HG02571 (cell line): ENCODE measurements around the gene PHACTR3.

Experiments used
- ATAC-seq: cut with Tn5 transposase; IDR thresholded peaks from one replicate; pipeline ENCODE4 v1.9.1; 2021; ENCODE audit warnings: mild to moderate bottlenecking, moderate library complexity; ENCODE audit not compliant: unreplicated experiment

The PHACTR3 gene

DNA sequence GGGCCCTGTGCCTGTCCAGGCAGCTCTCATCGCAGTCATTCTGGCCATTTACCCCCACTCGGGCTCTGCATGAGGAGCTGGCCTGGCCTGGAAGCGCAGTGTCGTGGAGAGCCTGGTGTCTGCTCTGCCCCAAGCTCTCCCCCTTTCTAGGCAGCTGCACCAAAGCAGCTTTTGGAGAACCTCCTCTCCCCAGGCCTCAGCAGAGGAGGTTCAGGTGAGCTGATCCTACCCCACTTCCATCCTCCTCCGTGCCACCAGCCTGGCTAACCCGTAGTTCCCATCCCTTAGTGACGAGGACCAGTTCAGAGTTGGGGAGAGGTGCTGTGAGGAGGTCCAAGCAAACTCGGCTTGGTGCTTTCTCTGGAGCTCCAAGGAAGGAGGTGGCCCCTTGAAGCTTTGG lies 30.5 kb upstream of the PHACTR3 start:
- no peak for ATAC-seq

DNA sequence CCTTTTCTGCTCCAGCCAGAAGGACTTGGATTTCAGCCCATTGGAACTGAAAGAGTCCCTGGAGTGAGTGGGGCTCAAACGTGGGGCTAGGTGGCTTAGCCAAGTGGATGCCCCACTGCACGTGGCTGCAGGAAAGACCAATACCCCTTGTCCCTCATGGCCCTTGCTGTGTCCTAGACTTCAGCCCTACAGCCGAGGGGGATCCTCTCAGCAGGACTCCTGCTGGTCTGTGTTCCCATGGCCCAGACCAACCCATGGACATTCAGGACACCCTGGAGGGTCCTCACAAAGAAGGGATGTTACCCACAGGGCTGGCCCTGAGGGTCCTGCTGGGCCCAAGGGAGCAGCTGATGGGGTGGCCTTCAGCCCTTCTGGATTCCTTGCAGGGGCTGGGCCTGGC lies 30.0 kb upstream of the PHACTR3 start:
- no peak for ATAC-seq

GRCh38 chr20:59575216-59575615 lies 29.1 kb upstream of the PHACTR3 start:
- ATAC-seq, result no peak

DNA sequence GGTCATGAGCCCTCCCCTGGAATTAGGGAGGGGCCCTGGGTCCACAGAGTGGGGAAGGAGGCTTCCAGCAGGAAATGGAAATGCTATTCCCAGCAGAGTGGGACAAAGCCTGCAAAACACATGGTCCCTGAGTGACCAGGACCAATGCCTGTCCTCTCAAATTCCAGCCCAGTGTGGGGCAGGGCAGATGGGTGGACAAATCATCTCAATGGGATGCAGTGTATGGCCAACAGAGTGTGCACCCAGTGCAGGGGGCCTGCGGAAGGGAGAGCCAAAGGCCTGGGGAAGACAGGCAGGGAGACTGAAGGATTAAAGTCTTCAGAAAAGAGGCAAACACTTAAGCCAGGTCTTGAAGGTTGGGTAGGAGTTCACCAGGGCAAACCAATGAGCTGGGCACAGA lies 28.7 kb upstream of the PHACTR3 start:
- ATAC-seq, result no peak

- ATAC-seq, result no peak
Observed at GRCh38 chr20:59576216-59576953, 28.0 kb upstream of the PHACTR3 start.

- no peak for ATAC-seq
Observed at GRCh38 chr20:59577037-59577808, 27.1 kb upstream of the PHACTR3 start.

- ATAC-seq, result no peak
Observed at GRCh38 chr20:59577809-59578435, 26.4 kb upstream of the PHACTR3 start.

DNA sequence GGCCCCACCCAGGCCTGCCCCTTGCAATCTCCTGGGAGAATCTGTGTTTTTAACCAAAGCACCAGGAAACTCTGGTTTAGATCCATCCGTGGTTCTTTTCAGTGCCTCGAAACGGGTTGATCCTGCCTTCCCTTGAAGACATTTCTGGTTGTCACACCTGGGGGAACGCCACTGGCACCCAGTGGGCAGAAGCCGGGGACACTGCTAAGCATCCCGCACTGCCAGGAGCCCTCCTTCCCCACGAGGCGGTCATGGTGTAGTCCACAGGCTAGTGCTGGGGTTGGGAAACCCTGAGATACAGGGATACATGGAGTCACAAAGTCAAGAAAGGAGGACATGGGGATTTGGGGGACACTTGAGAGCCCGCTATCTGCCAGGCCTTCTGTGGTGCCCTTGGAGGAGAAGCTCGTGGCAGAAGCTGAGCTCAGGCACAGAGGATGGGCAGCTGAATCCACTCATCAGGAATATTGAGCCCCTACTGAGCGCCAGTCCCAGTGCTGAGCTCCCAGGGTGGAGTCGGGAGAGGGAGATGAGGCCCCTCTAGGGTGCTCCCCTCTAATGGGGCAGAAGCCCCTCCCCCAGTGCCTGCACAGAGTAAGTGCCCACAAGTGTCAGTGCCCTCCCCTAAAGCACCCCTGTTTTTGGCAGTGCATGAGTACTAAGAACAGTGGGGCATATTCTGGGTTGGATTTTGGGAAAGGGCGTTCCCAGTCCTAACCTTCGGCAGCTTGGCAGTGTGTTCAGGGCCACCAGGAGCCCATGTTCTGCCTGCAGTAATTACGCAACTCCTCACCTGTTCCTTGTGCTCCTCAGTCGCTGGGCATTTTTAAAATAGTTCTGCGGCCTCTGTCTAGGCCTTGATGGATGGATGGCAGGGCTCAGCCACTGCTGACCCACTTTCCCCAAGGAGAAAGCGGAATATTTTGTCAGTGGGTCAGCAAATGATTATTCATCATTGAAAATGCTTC lies 25.6 kb upstream of the PHACTR3 start:
- ATAC-seq, result no peak

DNA sequence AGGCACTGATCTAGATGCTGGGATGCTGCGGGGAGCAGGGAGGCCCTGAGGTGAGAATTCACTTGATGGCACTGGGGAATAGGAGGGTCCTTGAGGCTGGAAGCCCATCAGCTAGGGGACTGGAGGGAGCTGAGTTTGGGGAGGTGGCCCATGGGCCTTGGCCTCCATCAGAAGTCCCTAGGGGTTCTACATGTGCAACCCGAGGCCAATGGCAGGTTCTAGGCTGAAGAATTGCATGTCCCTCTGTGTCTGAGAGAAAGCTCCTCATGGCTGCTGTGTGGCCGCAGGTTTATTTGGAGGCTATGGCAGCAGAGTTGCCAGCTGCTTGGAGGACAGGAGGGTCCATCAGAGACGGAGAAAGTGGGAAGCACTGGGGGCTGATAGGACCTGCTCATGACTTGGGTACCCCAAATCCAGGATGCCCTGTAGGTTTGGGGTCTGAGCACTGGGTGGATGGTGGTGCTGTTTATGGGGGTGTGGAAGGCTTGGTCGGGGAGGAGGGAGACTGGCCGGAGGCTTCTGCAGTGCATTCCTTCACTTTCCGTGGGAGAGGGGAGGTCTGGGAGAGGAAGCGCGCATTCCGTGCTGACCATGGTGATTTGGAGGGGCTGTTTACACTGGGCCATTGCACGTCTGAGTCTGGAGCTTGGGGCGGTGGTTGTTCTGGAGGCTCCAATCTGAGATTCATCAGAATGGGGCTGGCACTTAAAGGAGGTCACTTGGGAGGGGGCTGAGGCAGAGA lies 24.8 kb upstream of the PHACTR3 start:
- no peak for ATAC-seq

DNA sequence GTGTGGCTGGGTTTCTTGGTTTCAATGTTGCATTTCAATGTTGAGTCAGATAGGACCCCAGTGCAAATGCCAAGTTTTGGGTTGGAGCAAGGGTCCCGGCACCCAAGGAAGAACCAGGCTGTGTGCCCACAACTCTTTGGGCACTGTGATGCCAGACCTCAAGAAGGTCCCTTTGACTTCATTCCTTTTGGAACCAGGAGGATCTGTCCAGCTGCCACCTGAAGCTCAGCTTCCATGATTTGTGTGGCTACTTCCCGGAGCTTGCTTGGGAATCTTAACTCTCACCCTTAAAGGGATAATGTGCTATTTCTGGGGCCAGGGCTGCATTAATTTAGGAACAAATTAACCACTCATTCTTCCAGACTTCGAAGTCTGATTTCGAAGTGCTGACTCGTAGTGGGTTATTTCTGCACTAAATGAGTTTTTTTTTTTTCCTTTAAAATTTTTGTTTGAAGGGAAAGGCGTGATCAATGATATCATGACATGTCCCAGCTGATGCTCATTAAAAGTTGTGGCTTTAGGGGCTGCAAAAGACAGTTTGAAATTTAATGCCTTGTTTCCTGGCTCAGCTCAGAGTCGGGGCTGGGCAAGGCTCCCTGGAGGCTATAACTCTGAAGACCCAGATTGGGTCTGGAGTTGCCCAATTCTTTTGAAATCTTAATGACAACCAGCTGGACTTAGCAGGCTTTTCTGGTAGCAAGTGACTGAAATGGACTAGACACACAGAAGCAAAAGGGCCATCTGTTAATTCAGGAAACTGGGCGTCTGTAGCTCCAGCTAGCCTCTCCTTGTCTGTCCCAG lies 24.0 kb upstream of the PHACTR3 start:
- ATAC-seq, result no peak

- ATAC-seq, result no peak
Observed at GRCh38 chr20:59580991-59581401, 23.3 kb upstream of the PHACTR3 start.

DNA sequence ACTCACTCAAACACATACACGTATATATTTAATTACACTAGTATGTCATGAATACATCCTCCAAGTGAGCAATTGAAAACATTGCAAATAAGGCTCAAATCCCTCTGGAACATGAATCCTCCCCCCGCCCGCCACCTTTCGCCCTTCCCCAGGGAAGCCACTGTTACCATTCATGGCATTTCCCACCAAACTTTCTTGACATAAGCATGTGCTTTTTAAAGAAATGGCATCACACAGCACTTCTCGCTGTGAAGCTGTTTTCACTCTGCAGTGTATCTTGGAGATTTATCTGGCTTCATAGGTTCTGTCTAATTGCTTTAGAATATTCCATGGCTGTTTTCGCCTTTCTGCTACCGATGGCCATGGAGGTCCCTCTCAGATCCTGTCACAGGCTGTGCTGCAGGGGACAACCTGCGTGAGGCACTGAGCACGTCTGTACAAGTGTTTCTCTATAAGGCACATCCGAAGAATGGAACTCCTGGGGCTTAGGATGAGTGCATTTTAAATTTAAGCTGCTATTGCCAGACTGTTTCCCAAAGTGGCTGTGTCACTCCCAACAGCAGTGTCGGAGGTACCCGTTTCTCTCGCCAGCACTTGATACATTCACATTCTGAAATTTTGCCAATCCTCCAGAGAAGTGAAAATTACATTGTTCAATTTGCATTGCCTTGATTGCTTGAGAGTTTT lies 22.2 kb upstream of the PHACTR3 start:
- no peak for ATAC-seq

- ATAC-seq, result no peak
Observed at GRCh38 chr20:59583428-59584277, 20.7 kb upstream of the PHACTR3 start.

- ATAC-seq, result no peak
Observed at GRCh38 chr20:59584278-59584925, 19.9 kb upstream of the PHACTR3 start.

DNA sequence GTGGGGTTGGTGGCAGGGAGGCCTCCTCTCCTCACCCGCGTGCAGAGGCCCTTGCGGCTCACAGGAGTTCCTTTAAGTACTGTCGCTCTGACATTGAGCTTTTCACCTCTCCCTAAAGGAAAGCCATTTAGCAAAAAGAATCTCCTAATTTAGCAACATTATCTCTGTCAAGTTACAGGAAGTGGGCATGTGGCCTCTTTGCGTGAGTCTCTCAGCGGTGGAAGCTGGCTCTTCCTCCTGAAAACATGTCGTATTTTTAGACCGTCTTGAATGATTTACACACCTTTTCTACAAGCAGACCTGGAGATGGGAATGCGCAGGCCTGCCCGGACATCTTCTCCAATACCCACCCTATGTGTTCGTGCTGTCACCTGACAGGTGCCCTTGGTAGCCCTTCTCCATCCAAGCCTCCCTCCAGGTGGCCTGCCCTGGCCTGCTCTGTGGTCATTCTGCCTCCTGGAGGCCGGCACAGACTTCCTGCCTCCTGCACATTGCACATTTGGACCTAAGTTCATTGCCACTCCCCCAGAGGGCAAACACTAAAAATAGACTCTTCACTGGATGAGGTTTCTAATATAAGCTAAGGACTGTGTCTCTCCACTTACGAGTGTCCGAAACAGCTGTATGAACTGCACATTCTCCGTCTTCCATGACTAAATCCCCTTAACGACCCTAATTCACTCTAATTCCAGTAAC lies 18.5 kb upstream of the PHACTR3 start:
- no peak for ATAC-seq

- ATAC-seq, result no peak
Observed at GRCh38 chr20:59586613-59587012, 17.7 kb upstream of the PHACTR3 start.

- no peak for ATAC-seq
Observed at GRCh38 chr20:59587570-59587969, 16.8 kb upstream of the PHACTR3 start.
